Measurements from ENCODE around the gene BGLAP.

The BGLAP gene

DNA sequence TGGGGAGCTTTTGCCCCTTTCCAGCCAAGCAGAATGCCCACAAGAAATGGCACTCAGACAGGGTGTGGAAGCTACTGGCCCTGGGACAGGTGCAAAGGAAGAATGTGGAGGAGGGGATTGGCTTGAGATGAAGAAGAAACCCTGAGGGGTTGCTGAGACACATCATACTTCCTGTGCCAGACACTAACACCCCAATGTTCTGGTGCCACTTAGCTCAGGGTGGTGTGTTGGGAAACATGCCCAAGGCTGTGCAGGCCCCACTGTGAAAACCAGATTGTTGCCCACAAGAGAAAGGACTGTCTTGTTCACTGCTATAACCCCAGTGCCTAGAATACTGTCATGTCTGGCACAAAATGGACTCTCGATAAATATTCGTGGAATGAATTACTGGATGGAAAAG, 15.7 kb downstream of the BGLAP start:
- DNase-seq (ENCODE audit: low read depth in 2 of 2) = no peak

- no peak for DNase-seq (ENCODE audit: low read depth in 2 of 2)
Observed at GRCh38 chr1:156258859-156259258, 16.9 kb downstream of the BGLAP start.

DNA sequence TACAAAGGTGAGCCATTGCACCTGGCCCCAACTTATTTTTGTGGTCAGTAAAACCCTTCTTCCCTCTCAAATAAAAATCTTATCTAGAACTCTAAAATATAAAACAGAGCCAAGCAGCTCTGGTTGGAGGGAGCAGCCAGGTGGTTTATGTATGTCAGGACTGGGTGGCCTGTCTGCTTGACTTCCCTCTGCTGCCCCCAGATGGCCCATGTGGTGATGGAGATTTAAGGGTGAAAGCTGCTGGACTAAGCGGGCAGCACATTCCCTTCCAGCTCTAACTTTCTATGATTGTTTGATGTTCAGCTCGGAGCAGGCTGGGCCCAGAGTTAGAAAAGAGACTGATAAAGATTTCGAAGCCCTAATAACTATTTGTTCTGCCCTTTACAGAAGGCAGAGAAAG, 17.8 kb downstream of the BGLAP start:
- DNase-seq (ENCODE audit: low read depth in 2 of 2) = no peak

GRCh38 chr1:156260896-156261295, 18.9 kb downstream of the BGLAP start:
- no peak for DNase-seq (ENCODE audit: low read depth in 2 of 2)

GRCh38 chr1:156262461-156263287, 20.7 kb downstream of the BGLAP start:
- DNase-seq (ENCODE audit: low read depth in 2 of 2) = peak; percentile 21 to 35

DNA sequence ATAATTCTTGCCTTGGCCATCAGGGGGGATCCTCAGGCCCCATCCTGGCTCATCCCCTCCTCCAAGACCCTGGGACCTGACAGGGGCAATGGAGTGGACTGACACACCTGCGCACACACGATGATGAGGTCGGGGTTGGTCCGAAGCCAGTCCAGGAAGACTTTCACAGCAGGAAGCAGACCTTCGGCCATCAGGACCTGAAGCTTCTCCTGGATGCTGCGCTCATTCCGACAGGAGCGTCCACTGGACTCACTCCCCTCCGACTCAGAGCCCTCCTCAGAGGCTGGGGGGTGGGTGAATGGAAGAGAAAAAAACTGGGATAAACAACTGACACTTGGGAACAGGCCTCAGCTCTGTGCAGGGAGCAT, 21.3 kb downstream of the BGLAP start:
- DNase-seq (ENCODE audit: low read depth in 2 of 2) = no peak

DNA sequence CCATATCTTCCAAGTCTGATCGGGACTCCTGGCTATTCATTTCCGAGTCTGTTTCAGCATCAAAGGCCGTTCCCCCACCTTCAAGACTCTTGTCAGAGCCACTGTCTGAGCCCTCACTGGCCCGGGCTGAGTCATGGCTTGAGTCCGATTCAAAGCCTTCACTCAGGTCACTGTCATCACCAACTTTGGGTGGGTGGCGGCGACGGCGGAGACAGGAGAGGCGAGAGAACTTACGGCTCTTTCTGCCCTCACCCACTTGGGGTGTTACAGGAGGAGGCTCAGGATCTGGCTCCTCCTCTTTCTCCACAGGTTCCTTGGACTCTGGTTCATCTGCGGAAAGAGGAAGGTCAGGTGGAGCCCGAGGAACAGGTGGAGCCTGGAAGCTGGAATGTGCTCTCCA, 24.1 kb downstream of the BGLAP start:
- no peak for DNase-seq (ENCODE audit: low read depth in 2 of 2)

DNA sequence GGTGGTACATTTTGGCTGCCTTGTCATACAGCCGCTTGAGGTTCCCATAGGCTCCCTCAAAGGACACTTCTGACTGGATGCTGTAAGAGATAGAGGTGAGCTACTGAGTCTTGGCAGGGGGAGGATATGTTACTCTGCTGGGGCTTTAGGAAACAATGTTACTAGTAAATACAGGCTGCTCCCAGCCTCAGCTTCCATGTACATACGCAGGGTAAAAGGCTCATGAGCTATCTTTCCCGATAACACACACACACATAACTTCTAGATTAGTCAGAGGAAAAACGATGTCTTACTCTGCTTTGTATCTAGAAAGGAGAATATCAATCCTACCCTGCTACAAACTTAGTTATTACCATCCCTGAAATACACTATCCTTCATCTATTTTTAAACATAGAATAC, 26.4 kb downstream of the BGLAP start:
- no peak for DNase-seq (ENCODE audit: low read depth in 2 of 2)

DNA sequence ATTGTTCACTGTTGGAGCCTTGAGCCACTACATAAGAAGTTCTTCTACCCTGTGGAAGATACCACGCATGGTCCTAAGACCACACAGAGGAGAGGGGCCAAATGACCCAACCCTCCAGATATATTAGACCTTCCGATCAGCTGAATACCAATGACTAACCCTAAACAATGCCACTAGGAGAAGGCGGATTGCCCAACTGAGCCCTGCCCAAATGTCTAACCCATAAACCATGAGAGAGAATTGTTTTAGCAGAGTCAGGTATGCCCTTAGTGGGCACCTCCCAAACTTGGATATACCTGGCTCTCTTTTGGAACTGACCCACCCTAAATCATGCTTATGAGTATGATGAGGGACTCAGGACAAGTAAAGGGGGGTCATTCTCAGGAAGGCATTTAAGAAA, 28.3 kb downstream of the BGLAP start:
- no peak for DNase-seq (ENCODE audit: low read depth in 2 of 2)

DNA sequence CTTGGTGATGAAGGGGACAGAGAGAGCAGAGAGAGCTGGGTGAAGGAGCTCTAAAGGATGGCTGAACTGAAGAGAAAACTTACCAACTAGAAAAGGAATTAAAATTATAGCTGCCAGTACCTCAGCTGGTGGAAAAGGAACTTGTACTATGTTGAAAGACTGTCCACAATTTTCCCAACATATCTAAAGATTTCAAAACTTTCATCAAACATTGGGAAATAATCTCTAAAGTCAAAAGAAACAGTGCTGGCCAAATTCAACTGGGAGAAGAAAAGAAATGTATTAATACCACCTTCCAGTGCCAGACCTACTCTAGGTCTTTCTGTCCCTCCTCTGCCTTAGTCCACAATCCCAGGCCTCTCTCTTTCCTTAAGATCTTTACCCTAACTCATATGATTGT, 34.5 kb downstream of the BGLAP start:
- DNase-seq (ENCODE audit: low read depth in 2 of 2) = no peak

DNA sequence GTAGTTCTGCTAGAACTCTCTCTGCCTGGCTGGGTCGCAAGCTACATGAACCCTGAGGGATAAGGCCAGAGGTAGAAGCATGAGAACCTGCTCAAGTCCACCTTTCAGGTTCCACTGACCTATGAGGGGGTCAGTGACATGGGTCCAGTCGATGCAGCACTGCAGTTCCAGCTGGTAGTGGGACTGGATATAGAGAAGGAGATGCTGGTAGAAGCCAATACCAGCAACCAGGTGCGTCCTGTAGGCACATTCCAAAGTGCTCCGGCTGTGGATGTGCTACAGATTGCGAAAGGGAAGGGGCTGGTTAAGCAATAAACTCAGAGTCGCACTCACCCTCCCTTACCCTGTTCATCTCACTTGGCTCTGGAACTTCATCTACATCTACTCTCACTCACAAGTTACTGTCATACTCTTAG, 35.0 kb downstream of the BGLAP start:
- DNase-seq (ENCODE audit: low read depth in 2 of 2) = no peak

GRCh38 chr1:156279837-156280236, 37.9 kb downstream of the BGLAP start:
- DNase-seq (ENCODE audit: low read depth in 2 of 2) = no peak

- no peak for DNase-seq (ENCODE audit: low read depth in 2 of 2)
Observed at GRCh38 chr1:156281281-156281680, 39.3 kb downstream of the BGLAP start.

- DNase-seq (ENCODE audit: low read depth in 2 of 2) = no peak
Observed at GRCh38 chr1:156281693-156282478, 39.9 kb downstream of the BGLAP start.

GRCh38 chr1:156282479-156283222, 40.7 kb downstream of the BGLAP start, which contains the start of gene SMG5:
Gene SMG5 (minus strand): TSS chr1:156282825. CDS start chr1:156282680, 145 bp downstream.
- DNase-seq (ENCODE audit: low read depth in 2 of 2) = peak; percentile 97

DNA sequence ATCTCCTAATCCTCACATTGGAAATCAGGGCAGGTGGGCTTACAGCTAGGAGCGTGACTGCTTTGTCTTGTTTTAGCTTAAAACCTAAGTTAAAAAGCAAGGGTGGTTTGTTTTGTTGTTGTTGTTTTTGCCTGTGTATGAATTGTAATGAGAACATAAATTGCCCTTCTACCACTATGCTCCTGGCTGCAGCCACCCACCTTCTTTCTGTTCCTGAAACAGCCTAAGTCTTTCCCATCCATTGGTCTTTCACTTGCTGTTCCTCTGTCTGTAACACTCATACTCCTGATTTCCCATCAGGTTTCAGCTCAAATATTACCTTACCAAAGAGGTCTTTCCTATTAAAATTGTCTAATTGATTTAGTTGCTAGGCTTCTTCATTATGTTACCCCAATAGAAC, 41.5 kb downstream of the BGLAP start:
- no peak for DNase-seq (ENCODE audit: low read depth in 2 of 2)

DNA sequence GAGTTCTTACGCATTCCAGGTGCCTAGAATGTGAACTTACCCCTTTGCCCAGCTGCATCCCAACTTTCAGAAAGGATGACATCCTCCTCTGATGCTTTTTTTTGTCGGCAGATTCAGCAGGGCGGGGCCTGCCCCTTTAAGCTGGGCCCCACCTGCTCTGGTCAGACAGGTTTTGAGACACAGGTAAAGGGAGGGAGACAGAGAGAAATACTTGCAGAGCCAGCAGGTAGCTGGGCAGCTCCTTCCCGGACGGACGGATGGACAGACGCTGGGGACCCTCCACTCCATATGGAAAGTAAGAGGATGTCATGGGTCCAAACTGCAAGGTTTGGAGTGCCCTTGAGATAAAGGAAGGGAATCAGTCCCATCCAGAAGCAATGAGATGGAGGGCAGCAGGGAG, 42.1 kb downstream of the BGLAP start, which contains the start of gene TMEM79:
Gene TMEM79, plus strand, starts transcription at position 214 of the 400 bp plus-strand sequence. CDS start 902 bp downstream, outside the sequence.
- DNase-seq (ENCODE audit: low read depth in 2 of 2) = no peak

- no peak for DNase-seq (ENCODE audit: low read depth in 2 of 2)
Observed at GRCh38 chr1:156284757-156285156, 42.8 kb downstream of the BGLAP start.

- DNase-seq (ENCODE audit: low read depth in 2 of 2) = no peak
Observed at GRCh38 chr1:156285437-156285836, 43.5 kb downstream of the BGLAP start.

DNA sequence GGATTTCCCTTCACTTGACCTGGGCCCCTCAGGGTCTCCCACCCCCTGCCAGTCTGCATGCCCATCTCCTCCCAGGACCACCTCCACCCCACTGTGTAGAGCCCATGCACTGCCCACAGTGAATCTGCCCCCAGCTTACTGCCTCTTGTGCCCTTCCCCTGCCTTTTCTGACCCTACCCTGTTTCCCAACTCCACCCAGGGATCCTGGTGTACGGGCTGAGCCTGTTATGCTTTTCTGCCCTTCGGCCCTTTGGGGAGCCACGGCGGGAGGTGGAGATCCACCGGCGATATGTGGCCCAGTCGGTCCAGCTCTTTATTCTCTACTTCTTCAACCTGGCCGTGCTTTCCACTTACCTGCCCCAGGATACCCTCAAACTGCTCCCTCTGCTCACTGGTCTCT, 44.1 kb downstream of the BGLAP start:
- DNase-seq (ENCODE audit: low read depth in 2 of 2) = no peak

DNA sequence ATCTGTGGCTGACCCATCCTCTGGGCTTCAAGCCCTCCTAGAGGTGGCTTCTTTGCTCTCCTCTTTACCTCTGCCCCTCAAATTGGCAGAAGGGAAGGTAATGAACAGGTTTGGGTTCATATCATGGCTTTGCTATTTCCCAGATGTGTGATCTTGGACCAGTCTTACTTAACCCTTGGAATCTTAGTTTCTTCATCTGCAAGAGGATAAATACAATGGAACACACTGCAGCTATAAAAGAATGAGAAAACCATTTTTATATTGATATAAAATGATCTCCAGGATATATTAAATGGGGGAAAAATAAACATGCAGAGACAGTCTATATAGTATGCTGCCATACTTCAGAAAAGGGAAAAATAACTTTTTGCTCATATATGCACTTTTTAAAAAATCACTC, 47.9 kb downstream of the BGLAP start:
- no peak for DNase-seq (ENCODE audit: low read depth in 2 of 2)

All from fibroblast of skin of left biceps (primary cell).